GM23338 (cell line): ENCODE measurements around the gene STT3B. TPM values are rescaled to one million over a fixed set of nuclear protein-coding genes. Genes with fewer than 3 reads are reported as not detected.

Experiments
- ATAC-seq: fragments of 200-7000 bp; cut with Tn5 transposase; 3 replicates; pipeline ENCODE4 v1.9.1; 2020
- DNase-seq: peaks from one replicate; pipeline ENCODE4 v3.0.0-alpha.2; 2015; ENCODE audit warnings: low spot score
- H2AFZ ChIP-seq: fragments of 200-600 bp; sonication (generic); 2 replicates; pipeline ENCODE4 v1.8.0; 2016; ENCODE audit warnings: antibody characterized with exemption, mild to moderate bottlenecking, moderate library complexity
- H3F3A ChIP-seq: fragments of 200-600 bp; sonication (generic); replicated peaks from 2 replicates; pipeline ENCODE4 v1.8.0; 2017; ENCODE audit warnings: antibody characterized with exemption, mixed run types, low read depth
- H3K27ac ChIP-seq: fragments of 200-600 bp; sonication (generic); 2 replicates; pipeline ENCODE4 v1.6.1; 2016; ENCODE audit warnings: low read depth
- H3K27me3 ChIP-seq: fragments of 200-600 bp; sonication (generic); 2 replicates; pipeline ENCODE4 v1.8.0; 2016; ENCODE audit warnings: mild to moderate bottlenecking, mixed run types, moderate library complexity; ENCODE audit not compliant: insufficient read depth
- H3K36me3 ChIP-seq: fragments of 200-600 bp; sonication (generic); 2 replicates; pipeline ENCODE4 v1.8.0; 2016; ENCODE audit warnings: mild to moderate bottlenecking; ENCODE audit not compliant: insufficient read depth
- H3K4me1 ChIP-seq: fragments of 200-600 bp; sonication (generic); 2 replicates; pipeline ENCODE4 v1.8.0; 2016; ENCODE audit warnings: mild to moderate bottlenecking, moderate library complexity; ENCODE audit not compliant: insufficient read depth
- H3K4me2 ChIP-seq: fragments of 200-600 bp; sonication (generic); 2 replicates; pipeline ENCODE4 v1.7.1; 2017; ENCODE audit warnings: mixed run types
- H3K4me3 ChIP-seq: fragments of 200-600 bp; sonication (generic); 2 replicates; pipeline ENCODE4 v1.6.1; 2016; ENCODE audit warnings: mixed run types
- H3K79me2 ChIP-seq: fragments of 200-600 bp; sonication (generic); replicated peaks from 2 replicates; pipeline ENCODE4 v1.8.0; 2017; ENCODE audit warnings: mild to moderate bottlenecking; ENCODE audit not compliant: insufficient read depth
- H3K9me2 ChIP-seq: fragments of 200-600 bp; sonication (generic); 2 replicates; pipeline ENCODE4 v1.8.0; 2017; ENCODE audit not compliant: insufficient read depth
- H4K20me1 ChIP-seq: fragments of 200-600 bp; sonication (generic); replicated peaks from 2 replicates; pipeline ENCODE4 v1.8.0; 2017; ENCODE audit warnings: mild to moderate bottlenecking; ENCODE audit not compliant: insufficient read depth
- H3K27ac Mint-ChIP-seq: 2 replicates; pipeline ENCODE4 v1.8.0; 2020; ENCODE audit warnings: inconsistent platforms, mild to moderate bottlenecking, moderate library complexity, mixed read lengths
- H3K27me3 Mint-ChIP-seq: 3 replicates; pipeline ENCODE4 v1.8.0; 2022; ENCODE audit warnings: low read depth, mild to moderate bottlenecking, moderate library complexity, mixed read lengths, inconsistent platforms; ENCODE audit not compliant: insufficient read depth, poor library complexity
- H3K36me3 Mint-ChIP-seq: 3 replicates; pipeline ENCODE4 v1.8.0; 2021; ENCODE audit warnings: low read depth, mild to moderate bottlenecking, inconsistent platforms, moderate library complexity, mixed read lengths
- H3K4me1 Mint-ChIP-seq: 3 replicates; pipeline ENCODE4 v1.8.0; 2020; ENCODE audit warnings: mild to moderate bottlenecking, inconsistent platforms, mixed read lengths
- H3K4me3 Mint-ChIP-seq: 3 replicates; pipeline ENCODE4 v1.8.0; 2021; ENCODE audit warnings: moderate library complexity, mild to moderate bottlenecking, inconsistent platforms, mixed read lengths
- H3K9me3 Mint-ChIP-seq: 3 replicates; pipeline ENCODE4 v1.8.0; 2020; ENCODE audit warnings: moderate library complexity, mild to moderate bottlenecking, inconsistent platforms, mixed read lengths
- EZH2phosphoT487 ChIP-seq: fragments of 200-600 bp; sonication (generic); IDR thresholded peaks from one replicate; pipeline ENCODE4 v1.8.1; 2018; ENCODE audit warnings: antibody characterized with exemption; ENCODE audit not compliant: unreplicated experiment
- NANOG ChIP-seq: IDR thresholded peaks from 2 replicates; pipeline ENCODE4 v1.6.1; 2016; ENCODE audit warnings: antibody characterized with exemption, borderline replicate concordance
- POLR2AphosphoS5 ChIP-seq: IDR thresholded peaks from 2 replicates; pipeline ENCODE4 v1.6.1; 2016; ENCODE audit warnings: antibody characterized with exemption, low read depth
- STAT1 ChIP-seq: IDR thresholded peaks from one replicate; pipeline ENCODE4 v1.6.1; 2016; ENCODE audit warnings: antibody characterized with exemption; ENCODE audit not compliant: unreplicated experiment
- ZNF331 ChIP-seq: fragments of 250-450 bp; sonication (Bioruptor Pico); IDR thresholded peaks from 2 replicates; pipeline ENCODE4 v1.5.0; 2020; ENCODE audit warnings: low read depth, mild to moderate bottlenecking, moderate library complexity
- polyA plus RNA-seq: library from polyadenylated mRNA; unstranded; fragments of >200 nt; fragmentation: Nextera tagmentation; extraction: Ambion mirVana; gene quantifications from 2 replicates; pipeline ENCODE4 v1.2.1, GENCODE V29; 2016
- total RNA-seq: library from RNA; depleted of rRNA; stranded (reverse); fragments of >200 nt; shearing (Covaris generic); gene quantifications from 2 replicates; pipeline ENCODE4 v1.2.3, GENCODE V29; 2014
- TF ChIP-seq, protein P1 (sequence below): fragments of 250-450 bp; sonication (Bioruptor Pico); IDR thresholded peaks from 2 replicates; pipeline ENCODE4 v1.5.0; 2020; ENCODE audit warnings: mild to moderate bottlenecking, moderate library complexity

The STT3B gene
- total and polyA plus RNA-seq, 2 experiments from 2014 or later, result 44.1 to 167 TPM

DNA sequence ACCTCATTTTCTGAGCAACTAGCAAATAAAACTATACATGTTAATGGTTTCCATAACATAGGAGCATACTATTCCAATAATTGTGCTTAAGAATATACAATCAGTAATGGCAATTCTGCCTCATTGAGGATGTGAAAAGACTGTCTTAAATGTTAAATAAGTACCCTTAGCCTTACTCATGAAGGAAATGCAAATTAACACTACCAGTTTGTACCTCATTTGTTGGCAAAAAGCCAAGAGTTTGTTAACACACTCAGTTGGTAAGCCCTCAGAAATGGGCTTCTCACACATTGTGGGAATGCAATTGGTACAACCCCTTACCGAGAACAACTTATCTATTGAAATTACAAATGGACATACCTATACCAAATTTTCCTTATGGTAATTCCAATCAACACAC, 9.2 kb upstream of the STT3B start:
- H3K9me3 Mint-ChIP-seq, result no peaks in the 10 kb centered on the region
- ATAC-seq (no peak), DNase-seq (no peak)
- no peak overlapping the region for H3K4me3 ChIP-seq
- no peaks in the 10 kb centered on the region for H4K20me1 ChIP-seq
- H3F3A ChIP-seq, result no peaks in the 10 kb centered on the region
- H3K27ac ChIP-seq, result no peak overlapping the region
- no peak overlapping the region for H3K27ac Mint-ChIP-seq
- H3K4me1 ChIP-seq, result no peaks in the 10 kb centered on the region
- no peak overlapping the region for H3K4me3 Mint-ChIP-seq
- no peak overlapping the region for H3K4me2 ChIP-seq
- H2AFZ ChIP-seq, result no peak overlapping the region
- H3K27me3 Mint-ChIP-seq, result no peaks in the 10 kb centered on the region
- H3K4me1 Mint-ChIP-seq, result peaks cover 6% of the 10 kb centered on the region; the same call in 2 of the 3 replicates
- H3K79me2 ChIP-seq, result no peaks in the 10 kb centered on the region
- no peaks in the 10 kb centered on the region for H3K36me3 ChIP-seq
- H3K9me2 ChIP-seq, result no peaks in the 10 kb centered on the region; the same call in 1 of the 2 replicates
- no peak for TF ChIP-seq POLR2AphosphoS5
- no peaks in the 10 kb centered on the region for H3K27me3 ChIP-seq
- H3K36me3 Mint-ChIP-seq, result no peaks in the 10 kb centered on the region

DNA sequence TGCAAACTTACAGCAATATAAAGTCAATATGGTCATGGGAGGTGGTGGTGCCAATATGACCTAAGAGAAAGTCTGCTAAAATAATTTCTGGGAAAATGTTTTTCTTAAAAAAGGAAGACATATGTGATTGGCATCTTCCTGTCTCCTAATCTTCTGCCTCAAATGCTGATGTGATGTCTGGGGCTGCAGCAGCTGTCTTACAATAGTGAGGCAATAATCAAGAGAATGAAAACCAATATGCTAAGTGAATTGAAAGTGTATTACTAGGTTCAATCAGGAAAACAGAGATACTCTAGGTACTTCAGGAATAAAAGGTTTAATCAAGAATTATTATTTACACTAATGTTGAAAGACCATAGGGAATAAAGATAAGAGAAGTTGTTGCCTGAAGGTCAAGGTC, 7.2 kb upstream of the STT3B start:
- no peak overlapping the region for H3K4me2 ChIP-seq

More for the DNA sequence above, 7.2 kb upstream of the STT3B start:
- Histone ChIP-seq H3K79me2 (no peaks in the 10 kb centered on the region), H2AFZ (no peak overlapping the region), H3K4me3 (no peak overlapping the region), H3K36me3 (no peaks in the 10 kb centered on the region), H3K9me2 (no peaks in the 10 kb centered on the region; the same call in 1 of the 2 replicates), H3K27ac (no peak overlapping the region), H3F3A (no peaks in the 10 kb centered on the region), H3K4me1 (no peaks in the 10 kb centered on the region), H3K27me3 (no peaks in the 10 kb centered on the region), H4K20me1 (no peaks in the 10 kb centered on the region)
- H3K9me3 Mint-ChIP-seq, result no peaks in the 10 kb centered on the region
- ATAC-seq (no peak), DNase-seq (no peak)
- H3K4me1 Mint-ChIP-seq, result peaks cover 6% of the 10 kb centered on the region; the same call in 2 of the 3 replicates
- no peaks in the 10 kb centered on the region for H3K27me3 Mint-ChIP-seq
- no peak overlapping the region for H3K27ac Mint-ChIP-seq
- no peak for TF ChIP-seq ZNF331 (CRISPR knock-in tag)
- TF ChIP-seq EZH2phosphoT487, result no peak
- no peak for TF ChIP-seq NANOG
- TF ChIP-seq STAT1, result no peak
- TF ChIP-seq, protein P1, sequence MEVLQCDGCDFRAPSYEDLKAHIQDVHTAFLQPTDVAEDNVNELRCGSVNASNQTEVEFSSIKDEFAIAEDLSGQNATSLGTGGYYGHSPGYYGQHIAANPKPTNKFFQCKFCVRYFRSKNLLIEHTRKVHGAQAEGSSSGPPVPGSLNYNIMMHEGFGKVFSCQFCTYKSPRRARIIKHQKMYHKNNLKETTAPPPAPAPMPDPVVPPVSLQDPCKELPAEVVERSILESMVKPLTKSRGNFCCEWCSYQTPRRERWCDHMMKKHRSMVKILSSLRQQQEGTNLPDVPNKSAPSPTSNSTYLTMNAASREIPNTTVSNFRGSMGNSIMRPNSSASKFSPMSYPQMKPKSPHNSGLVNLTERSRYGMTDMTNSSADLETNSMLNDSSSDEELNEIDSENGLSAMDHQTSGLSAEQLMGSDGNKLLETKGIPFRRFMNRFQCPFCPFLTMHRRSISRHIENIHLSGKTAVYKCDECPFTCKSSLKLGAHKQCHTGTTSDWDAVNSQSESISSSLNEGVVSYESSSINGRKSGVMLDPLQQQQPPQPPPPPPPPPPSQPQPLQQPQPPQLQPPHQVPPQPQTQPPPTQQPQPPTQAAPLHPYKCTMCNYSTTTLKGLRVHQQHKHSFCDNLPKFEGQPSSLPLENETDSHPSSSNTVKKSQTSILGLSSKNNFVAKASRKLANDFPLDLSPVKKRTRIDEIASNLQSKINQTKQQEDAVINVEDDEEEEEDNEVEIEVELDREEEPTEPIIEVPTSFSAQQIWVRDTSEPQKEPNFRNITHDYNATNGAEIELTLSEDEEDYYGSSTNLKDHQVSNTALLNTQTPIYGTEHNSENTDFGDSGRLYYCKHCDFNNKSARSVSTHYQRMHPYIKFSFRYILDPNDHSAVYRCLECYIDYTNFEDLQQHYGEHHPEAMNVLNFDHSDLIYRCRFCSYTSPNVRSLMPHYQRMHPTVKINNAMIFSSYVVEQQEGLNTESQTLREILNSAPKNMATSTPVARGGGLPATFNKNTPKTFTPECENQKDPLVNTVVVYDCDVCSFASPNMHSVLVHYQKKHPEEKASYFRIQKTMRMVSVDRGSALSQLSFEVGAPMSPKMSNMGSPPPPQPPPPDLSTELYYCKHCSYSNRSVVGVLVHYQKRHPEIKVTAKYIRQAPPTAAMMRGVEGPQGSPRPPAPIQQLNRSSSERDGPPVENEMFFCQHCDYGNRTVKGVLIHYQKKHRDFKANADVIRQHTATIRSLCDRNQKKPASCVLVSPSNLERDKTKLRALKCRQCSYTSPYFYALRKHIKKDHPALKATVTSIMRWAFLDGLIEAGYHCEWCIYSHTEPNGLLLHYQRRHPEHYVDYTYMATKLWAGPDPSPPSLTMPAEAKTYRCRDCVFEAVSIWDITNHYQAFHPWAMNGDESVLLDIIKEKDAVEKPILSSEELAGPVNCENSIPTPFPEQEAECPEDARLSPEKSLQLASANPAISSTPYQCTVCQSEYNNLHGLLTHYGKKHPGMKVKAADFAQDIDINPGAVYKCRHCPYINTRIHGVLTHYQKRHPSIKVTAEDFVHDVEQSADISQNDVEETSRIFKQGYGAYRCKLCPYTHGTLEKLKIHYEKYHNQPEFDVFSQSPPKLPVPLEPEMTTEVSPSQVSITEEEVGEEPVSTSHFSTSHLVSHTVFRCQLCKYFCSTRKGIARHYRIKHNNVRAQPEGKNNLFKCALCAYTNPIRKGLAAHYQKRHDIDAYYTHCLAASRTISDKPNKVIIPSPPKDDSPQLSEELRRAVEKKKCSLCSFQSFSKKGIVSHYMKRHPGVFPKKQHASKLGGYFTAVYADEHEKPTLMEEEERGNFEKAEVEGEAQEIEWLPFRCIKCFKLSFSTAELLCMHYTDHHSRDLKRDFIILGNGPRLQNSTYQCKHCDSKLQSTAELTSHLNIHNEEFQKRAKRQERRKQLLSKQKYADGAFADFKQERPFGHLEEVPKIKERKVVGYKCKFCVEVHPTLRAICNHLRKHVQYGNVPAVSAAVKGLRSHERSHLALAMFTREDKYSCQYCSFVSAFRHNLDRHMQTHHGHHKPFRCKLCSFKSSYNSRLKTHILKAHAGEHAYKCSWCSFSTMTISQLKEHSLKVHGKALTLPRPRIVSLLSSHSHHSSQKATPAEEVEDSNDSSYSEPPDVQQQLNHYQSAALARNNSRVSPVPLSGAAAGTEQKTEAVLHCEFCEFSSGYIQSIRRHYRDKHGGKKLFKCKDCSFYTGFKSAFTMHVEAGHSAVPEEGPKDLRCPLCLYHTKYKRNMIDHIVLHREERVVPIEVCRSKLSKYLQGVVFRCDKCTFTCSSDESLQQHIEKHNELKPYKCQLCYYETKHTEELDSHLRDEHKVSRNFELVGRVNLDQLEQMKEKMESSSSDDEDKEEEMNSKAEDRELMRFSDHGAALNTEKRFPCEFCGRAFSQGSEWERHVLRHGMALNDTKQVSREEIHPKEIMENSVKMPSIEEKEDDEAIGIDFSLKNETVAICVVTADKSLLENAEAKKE (CRISPR knock-in tag), result no peak
- H3K36me3 Mint-ChIP-seq, result no peaks in the 10 kb centered on the region
- H3K4me3 Mint-ChIP-seq, result no peak overlapping the region
